Stomach (tissue), 19 donors: Measurements from ENCODE around the gene DNASE1L2. TPM values are rescaled to one million over a fixed set of nuclear protein-coding genes. Genes with fewer than 3 reads are reported as not detected.

Experiments
- DNase-seq, 2 donors: peaks; one replicate each; pipeline versions ENCODE4 v3.0.0 to v3.0.0-alpha.2; 2013 to 2019
- H3K27ac ChIP-seq, 5 donors: fragments of 200-600 bp in 4 of 5; sonication (generic) in 4 of 5; one replicate each; pipeline ENCODE4 v1.5.1; 2013 to 2019; ENCODE audit warnings: mild to moderate bottlenecking in 1 of 5, moderate library complexity in 1 of 5
- H3K27me3 ChIP-seq, 3 donors: fragments of 200-600 bp; sonication (generic); one replicate each; pipeline ENCODE4 v1.5.1; 2017 to 2019; ENCODE audit warnings: mixed run types in 1 of 3
- H3K36me3 ChIP-seq, 4 donors: fragments of 200-600 bp; sonication (generic); 1 replicate in 3 of 4; 2 replicates in 1 of 4; pipeline ENCODE4 v1.5.1; 2016 to 2019
- H3K4me1 ChIP-seq, 4 donors: fragments of 200-600 bp; sonication (generic); one replicate each; pipeline ENCODE4 v1.5.1; 2016 to 2019
- H3K4me3 ChIP-seq, 4 donors: fragments of 200-600 bp; sonication (generic) in 3 of 4; one replicate each; pipeline ENCODE4 v1.5.1; 2016 to 2019; ENCODE audit warnings: mild to moderate bottlenecking in 1 of 4
- H3K9me3 ChIP-seq, 4 donors: fragments of 200-600 bp; sonication (generic); one replicate each; pipeline ENCODE4 v1.5.1; 2016 to 2019
- CTCF ChIP-seq, 7 experiments: fragments of 450-650 bp in 4 of 7; fragments of 200-600 bp in 3 of 7; sonication (generic) in 3 of 7; IDR thresholded peaks; one replicate each; pipeline ENCODE4 v1.5.1; 2016 to 2019; ENCODE audit warnings: antibody characterized with exemption in 7 of 7, control low read depth in 2 of 7, mild to moderate bottlenecking in 1 of 7
- EP300 ChIP-seq: sonication (generic); formaldehyde crosslinking; IDR thresholded peaks from one replicate; pipeline ENCODE4 v1.6.1; 2017; ENCODE audit warnings: antibody characterized with exemption
- POLR2A ChIP-seq, 4 donors: fragments of 450-650 bp; IDR thresholded peaks; one replicate each; pipeline ENCODE4 v1.6.1; 2016; ENCODE audit warnings: antibody characterized with exemption in 4 of 4, control low read depth in 2 of 4, mild to moderate bottlenecking in 1 of 4, moderate library complexity in 1 of 4
- POLR2AphosphoS5 ChIP-seq, 3 donors: sonication (generic); formaldehyde crosslinking; IDR thresholded peaks; one replicate each; pipeline ENCODE4 v1.6.1; 2016; ENCODE audit warnings: antibody characterized with exemption in 3 of 3
- WGBS, 5 donors: extraction: QIAGEN DNeasy Blood & Tissue Kit in 3 of 5; methylation state at CpG; one replicate each; pipeline versions ENCODE4 v1.1.5 to v1.1.7; 2013 to 2018; 5-methylcytosine and 5-hydroxymethylcytosine counted together
- intact Hi-C: fragments of 100-400 bp; cut with DNase I; formaldehyde crosslinking; loops from one replicate; pipeline ENCODE4 v1.15.1; 2023; ENCODE audit warnings: low total_unique reads
- long read RNA-seq, 10 donors: transcript quantifications; one replicate each; lab custom pipeline, GENCODE V29; 2026
- polyA plus RNA-seq, 3 donors: library from polyadenylated mRNA; stranded (reverse); fragments of 200-250 nt; gene quantifications; one replicate each; pipeline ENCODE4 v1.2.3, GENCODE V29; 2013
- total RNA-seq, 5 donors: library from RNA; depleted of rRNA; stranded (reverse); fragments of >200 nt; gene quantifications; one replicate each; pipeline versions ENCODE4 v1.1.0 to v1.2.3, GENCODE V29; 2014 to 2016
- donor health status: healthy with polysubstance abuse.
- donor health status: Bipolar disorder and iron deficiency.
- donor health status: healthy.

DNASE1L2 gene
- not detected for total RNA-seq
- under 1 TPM in 2 of 3 donors, not detected in 1; 0.68 to 0.90 TPM for polyA plus RNA-seq
- long read RNA-seq, donor 1 = 0 reads
- long read RNA-seq, donor 2, partial matches to known transcripts = 54 of 121 reads
- long read RNA-seq, donor 2, other reads (novel, unspliced or antisense) = 67 of 121 reads
- long read RNA-seq, donor 3 = 0 reads
- long read RNA-seq, donor 4 = 0 reads
- long read RNA-seq, donor 5 = 0 reads
- long read RNA-seq, donor 6 = 0 reads
- long read RNA-seq, donor 7 = 0 reads
- long read RNA-seq, donor 8 = 0 reads
- long read RNA-seq, donor 9, partial matches to known transcripts = 146 of 177 reads
- long read RNA-seq, donor 9, other reads (novel, unspliced or antisense) = 31 of 177 reads
- long read RNA-seq, donor 10 = 0 reads

- TF ChIP-seq POLR2AphosphoS5 (IDR thresholded peaks at IDR 0.05) (no peak), CTCF (IDR thresholded peaks at IDR 0.05) (no peak), EP300 (no peak), POLR2A (IDR thresholded peaks at IDR 0.05) (no peak)
- intact Hi-C loops = no loop called here
- Histone ChIP-seq H3K27me3 (peaks cover 5 to 45% (median 28%) of the 10 kb centered on the region in 3 donors), H3K36me3 (peaks cover 38 to 66% (median 62%) of the 10 kb centered on the region in 4 donors), H3K4me1 (peaks cover 18 to 32% (median 24%) of the 10 kb centered on the region in 4 donors), H3K9me3 (no peaks in the 10 kb centered on the region), H3K4me3 (peak within 1 kb of the TSS; percentile 9 to 34 (median 24)), H3K27ac (no peak within 1 kb of the TSS)
- DNase-seq = peak; percentile 47 to 73
- 2 to 11% (median 7%) methylated on average over 25 to 64 of the region's 64 CpGs for WGBS, 5 donors
Observed at GRCh38 chr16:2236337-2237101, at the start of gene DNASE1L2. Gene DNASE1L2, plus strand, starts transcription at chr16:2236444. Its CDS starts 373 bp downstream, at chr16:2236817.

- Histone ChIP-seq H3K27me3 (no peaks in the 10 kb centered on the region), H3K4me1 (no peaks in the 10 kb centered on the region), H3K4me3 (no peak overlapping the region), H3K36me3 (no peaks in the 10 kb centered on the region), H3K9me3 (no peaks in the 10 kb centered on the region), H3K27ac (no peak overlapping the region)
- DNase-seq = no peak
- intact Hi-C loops = no loop called here
- TF ChIP-seq CTCF (IDR thresholded peaks at IDR 0.05) (no peak), POLR2AphosphoS5 (IDR thresholded peaks at IDR 0.05) (no peak), POLR2A (IDR thresholded peaks at IDR 0.05) (no peak), EP300 (no peak)
- 84 to 93% (median 88%) methylated on average over 16 to 20 of the region's 20 CpGs for WGBS, 5 donors
Observed at GRCh38 chr16:2186505-2186904, 49.7 kb upstream of the DNASE1L2 start.

- intact Hi-C loops = no loop called here
- Histone ChIP-seq H3K9me3 (no peaks in the 10 kb centered on the region), H3K36me3 (no peaks in the 10 kb centered on the region), H3K27me3 (no peaks in the 10 kb centered on the region), H3K4me1 (no peaks in the 10 kb centered on the region), H3K27ac (no peak overlapping the region), H3K4me3 (no peak overlapping the region)
- TF ChIP-seq POLR2AphosphoS5 (IDR thresholded peaks at IDR 0.05) (no peak), CTCF (IDR thresholded peaks at IDR 0.05) (no peak), EP300 (no peak), POLR2A (IDR thresholded peaks at IDR 0.05) (no peak)
- WGBS, 5 donors = 56 to 76% (median 73%) methylated on average over 1 to 17 of the region's 17 CpGs
- DNase-seq = no peak
Observed at GRCh38 chr16:2187212-2187611, 49.0 kb upstream of the DNASE1L2 start.

GRCh38 chr16:2188395-2188794 is 47.8 kb upstream of the DNASE1L2 start:
- Histone ChIP-seq H3K9me3 (no peaks in the 10 kb centered on the region), H3K36me3 (no peaks in the 10 kb centered on the region), H3K4me3 (no peak overlapping the region), H3K27ac (no peak overlapping the region), H3K4me1 (no peaks in the 10 kb centered on the region), H3K27me3 (peaks cover 0 to under 1% (median 0%) of the 10 kb centered on the region in 3 donors)
- WGBS, 5 donors = 87 to 96% (median 92%) methylated on average over 6 to 8 of the region's 8 CpGs
- TF ChIP-seq POLR2A (IDR thresholded peaks at IDR 0.05) (no peak), CTCF (IDR thresholded peaks at IDR 0.05) (no peak), EP300 (no peak), POLR2AphosphoS5 (IDR thresholded peaks at IDR 0.05) (no peak)
- no peak for DNase-seq
- intact Hi-C loops = no loop called here
